ENCODE data around the gene ZFAND2A.

DNA sequence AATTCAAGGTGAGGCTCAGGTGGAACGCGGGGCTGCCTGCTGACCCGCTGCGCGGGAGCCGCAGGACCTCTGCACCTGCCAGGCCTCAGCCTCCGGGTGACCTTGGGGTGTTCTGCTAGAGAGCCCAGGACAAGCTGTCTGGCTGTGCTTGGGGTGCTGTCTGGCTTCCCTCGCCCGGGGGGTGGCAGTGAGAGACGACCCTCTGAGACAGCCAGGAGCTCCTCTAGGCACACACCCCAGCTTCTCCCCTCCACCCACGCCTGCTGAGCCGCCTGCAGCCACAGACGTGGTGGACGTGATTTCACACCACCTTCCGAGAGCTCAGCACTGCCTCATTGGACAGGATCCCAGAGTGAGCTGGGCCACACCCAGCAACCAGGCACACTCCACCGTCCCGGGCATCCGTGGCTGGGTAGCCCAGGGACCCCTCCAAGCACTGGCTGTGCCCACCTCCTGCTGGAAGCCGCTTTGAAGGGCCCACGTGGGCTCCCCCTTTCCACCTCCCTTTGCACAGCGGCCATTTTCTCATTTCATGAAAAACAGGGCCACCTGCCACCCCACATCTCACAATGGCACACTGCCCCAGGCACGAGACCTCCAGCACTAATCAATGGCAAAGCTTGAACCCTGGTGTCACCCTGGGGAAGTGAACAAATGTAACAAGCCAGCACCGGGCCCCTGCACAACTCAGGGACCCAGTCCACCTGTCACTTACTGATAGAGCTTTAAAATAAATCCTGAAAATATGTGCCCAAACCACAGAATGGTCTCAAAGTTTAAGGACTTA is 35.0 kb downstream of the ZFAND2A start:
- TF ChIP-seq, protein P1, sequence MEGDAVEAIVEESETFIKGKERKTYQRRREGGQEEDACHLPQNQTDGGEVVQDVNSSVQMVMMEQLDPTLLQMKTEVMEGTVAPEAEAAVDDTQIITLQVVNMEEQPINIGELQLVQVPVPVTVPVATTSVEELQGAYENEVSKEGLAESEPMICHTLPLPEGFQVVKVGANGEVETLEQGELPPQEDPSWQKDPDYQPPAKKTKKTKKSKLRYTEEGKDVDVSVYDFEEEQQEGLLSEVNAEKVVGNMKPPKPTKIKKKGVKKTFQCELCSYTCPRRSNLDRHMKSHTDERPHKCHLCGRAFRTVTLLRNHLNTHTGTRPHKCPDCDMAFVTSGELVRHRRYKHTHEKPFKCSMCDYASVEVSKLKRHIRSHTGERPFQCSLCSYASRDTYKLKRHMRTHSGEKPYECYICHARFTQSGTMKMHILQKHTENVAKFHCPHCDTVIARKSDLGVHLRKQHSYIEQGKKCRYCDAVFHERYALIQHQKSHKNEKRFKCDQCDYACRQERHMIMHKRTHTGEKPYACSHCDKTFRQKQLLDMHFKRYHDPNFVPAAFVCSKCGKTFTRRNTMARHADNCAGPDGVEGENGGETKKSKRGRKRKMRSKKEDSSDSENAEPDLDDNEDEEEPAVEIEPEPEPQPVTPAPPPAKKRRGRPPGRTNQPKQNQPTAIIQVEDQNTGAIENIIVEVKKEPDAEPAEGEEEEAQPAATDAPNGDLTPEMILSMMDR (IDR thresholded peaks at IDR 0.05; ENCODE audit: low read length) = no peak
- no peak for TF ChIP-seq EZH2 (IDR thresholded peaks at IDR 0.05; ENCODE audit: borderline replicate concordance, low read length)

Measured in OCI-LY1 (cell line).